ENCODE data around the gene GNG13. TPM values are rescaled to one million over a fixed set of nuclear protein-coding genes. Genes with fewer than 3 reads are reported as not detected.
A peak's percentile ranks its signal among the peaks of the same experiment; 100 is the strongest.

Gene GNG13
- total RNA-seq, 1 experiment from 2014 or later = not detected

- intact Hi-C loops (cut with micrococcal nuclease; ENCODE audit: unreplicated experiment) = no loop called here
- DNase-seq (ENCODE audit: low spot score) = no peak
- ChIA-PET CTCF (no interaction called here), POLR2A (ENCODE audit: low non-redundant PET) (no interaction called here)
- H3K36me3 ChIP-seq (ENCODE audit: insufficient read depth, low read length, poor library complexity, severe bottlenecking) = no peaks in the 10 kb centered on the region
- TF ChIP-seq EZH2 (IDR thresholded peaks at IDR 0.05; ENCODE audit: borderline replicate concordance, low read depth, low read length, poor library complexity, severe bottlenecking) = no peak
- TF ChIP-seq CTCF (conservative IDR thresholded peaks at IDR 0.05; ENCODE audit: low read depth, low read length) = no peak
- H3K4me3 ChIP-seq (ENCODE audit: low read depth, low read length, poor library complexity, severe bottlenecking) = no peak overlapping the region
- no TSS peak for BruUV-seq (replicated peaks)
- no peak overlapping the region for H3K27ac ChIP-seq (ENCODE audit: low read depth, low read length, poor library complexity, severe bottlenecking)
- no peaks in the 10 kb centered on the region for H3K27me3 ChIP-seq (replicated peaks; ENCODE audit: insufficient read depth, low read depth, low read length, poor library complexity)
- no peaks in the 10 kb centered on the region for H3K9me3 ChIP-seq (ENCODE audit: low read depth, low read length, poor library complexity, severe bottlenecking)
- H3K4me1 ChIP-seq (ENCODE audit: insufficient read depth, low read length, poor library complexity, severe bottlenecking) = peaks cover 8% of the 10 kb centered on the region
Observed at GRCh38 chr16:827513-827912, 27.0 kb upstream of the GNG13 start.

- no TSS peak for BruUV-seq (replicated peaks)
- intact Hi-C loops (cut with micrococcal nuclease; ENCODE audit: unreplicated experiment) = no loop called here
- peak; percentile 48 for DNase-seq (ENCODE audit: low spot score)
- no peaks in the 10 kb centered on the region for H3K27me3 ChIP-seq (replicated peaks; ENCODE audit: insufficient read depth, low read depth, low read length, poor library complexity)
- no peak overlapping the region for H3K27ac ChIP-seq (ENCODE audit: low read depth, low read length, poor library complexity, severe bottlenecking)
- no peak overlapping the region for H3K4me3 ChIP-seq (ENCODE audit: low read depth, low read length, poor library complexity, severe bottlenecking)
- ChIA-PET POLR2A (ENCODE audit: low non-redundant PET) (no interaction called here), CTCF (no interaction called here)
- no peak for TF ChIP-seq EZH2 (IDR thresholded peaks at IDR 0.05; ENCODE audit: borderline replicate concordance, low read depth, low read length, poor library complexity, severe bottlenecking)
- TF ChIP-seq CTCF (conservative IDR thresholded peaks at IDR 0.05; ENCODE audit: low read depth, low read length) = no peak
- no peaks in the 10 kb centered on the region for H3K9me3 ChIP-seq (ENCODE audit: low read depth, low read length, poor library complexity, severe bottlenecking)
- H3K4me1 ChIP-seq (ENCODE audit: insufficient read depth, low read length, poor library complexity, severe bottlenecking) = peaks cover 8% of the 10 kb centered on the region
- no peaks in the 10 kb centered on the region for H3K36me3 ChIP-seq (ENCODE audit: insufficient read depth, low read length, poor library complexity, severe bottlenecking)
Observed at GRCh38 chr16:825341-826061, 25.0 kb upstream of the GNG13 start.

- no peak overlapping the region for H3K27ac ChIP-seq (ENCODE audit: low read depth, low read length, poor library complexity, severe bottlenecking)
- no peak for TF ChIP-seq CTCF (conservative IDR thresholded peaks at IDR 0.05; ENCODE audit: low read depth, low read length)
- no peak for TF ChIP-seq EZH2 (IDR thresholded peaks at IDR 0.05; ENCODE audit: borderline replicate concordance, low read depth, low read length, poor library complexity, severe bottlenecking)
- ChIA-PET CTCF (no interaction called here), POLR2A (ENCODE audit: low non-redundant PET) (no interaction called here)
- no peak overlapping the region for H3K4me3 ChIP-seq (ENCODE audit: low read depth, low read length, poor library complexity, severe bottlenecking)
- no TSS peak for BruUV-seq (replicated peaks)
- no peak for DNase-seq (ENCODE audit: low spot score)
- intact Hi-C loops (cut with micrococcal nuclease; ENCODE audit: unreplicated experiment) = no loop called here
- H3K36me3 ChIP-seq (ENCODE audit: insufficient read depth, low read length, poor library complexity, severe bottlenecking) = no peaks in the 10 kb centered on the region
- no peaks in the 10 kb centered on the region for H3K27me3 ChIP-seq (replicated peaks; ENCODE audit: insufficient read depth, low read depth, low read length, poor library complexity)
- H3K9me3 ChIP-seq (ENCODE audit: low read depth, low read length, poor library complexity, severe bottlenecking) = no peaks in the 10 kb centered on the region
- H3K4me1 ChIP-seq (ENCODE audit: insufficient read depth, low read length, poor library complexity, severe bottlenecking) = peaks cover 8% of the 10 kb centered on the region
Observed at GRCh38 chr16:824601-825000, 24.1 kb upstream of the GNG13 start.
